ENCODE results near the gene ITIH5.

ITIH5 gene

GRCh38 chr10:7577579-7577978 is 89.2 kb downstream of the ITIH5 start:
- POLR2A ChIA-PET, result no interaction called here
- CTCF ChIA-PET, result interaction anchor here (1.6 kb wide), 1 partner anchor 52 kb away, joined by 6 read pairs; no protein-coding TSS in a partner anchor
- no peak for TF ChIP-seq CTCF (IDR thresholded peaks at IDR 0.05; ENCODE audit: control extremely low read depth, extremely low read depth, low read depth, missing control alignments)
- DNase-seq (ENCODE audit: extremely low spot score), result no peak

- ChIA-PET CTCF (interaction anchor here (1.1 to 1.7 kb wide), 2 partner anchors 17 to 52 kb away, joined by 3 to 4 read pairs; no protein-coding TSS in a partner anchor), POLR2A (no interaction called here)
- no peak for TF ChIP-seq CTCF (IDR thresholded peaks at IDR 0.05; ENCODE audit: control extremely low read depth, extremely low read depth, low read depth, missing control alignments)
- DNase-seq (ENCODE audit: extremely low spot score), result no peak
Measured at GRCh38 chr10:7577176-7577575, 89.6 kb downstream of the ITIH5 start.

- ChIA-PET CTCF (interaction anchor here (1.1 to 1.7 kb wide), 3 partner anchors 18 to 51 kb away, joined by 3 to 4 read pairs (median 3); no protein-coding TSS in a partner anchor), POLR2A (no interaction called here)
- no peak for DNase-seq (ENCODE audit: extremely low spot score)
- TF ChIP-seq CTCF (IDR thresholded peaks at IDR 0.05; ENCODE audit: control extremely low read depth, extremely low read depth, low read depth, missing control alignments), result no peak
Measured at GRCh38 chr10:7576340-7576739, 90.4 kb downstream of the ITIH5 start.

GRCh38 chr10:7572391-7572790 is 94.4 kb downstream of the ITIH5 start:
- ChIA-PET POLR2A (no interaction called here), CTCF (no interaction called here)
- no peak for TF ChIP-seq CTCF (IDR thresholded peaks at IDR 0.05; ENCODE audit: control extremely low read depth, extremely low read depth, low read depth, missing control alignments)
- DNase-seq (ENCODE audit: extremely low spot score), result no peak

- no peak for DNase-seq (ENCODE audit: extremely low spot score)
- TF ChIP-seq CTCF (IDR thresholded peaks at IDR 0.05; ENCODE audit: control extremely low read depth, extremely low read depth, low read depth, missing control alignments), result no peak
- ChIA-PET CTCF (no interaction called here), POLR2A (no interaction called here)
Measured at GRCh38 chr10:7571981-7572380, 94.8 kb downstream of the ITIH5 start.

- ChIA-PET POLR2A (no interaction called here), CTCF (no interaction called here)
- DNase-seq (ENCODE audit: extremely low spot score), result no peak
- no peak for TF ChIP-seq CTCF (IDR thresholded peaks at IDR 0.05; ENCODE audit: control extremely low read depth, extremely low read depth, low read depth, missing control alignments)
Measured at GRCh38 chr10:7567911-7568620, 98.7 kb downstream of the ITIH5 start.
